AML-193 (cell line): ENCODE data around the gene KCNJ5.

Experiments used
- DNase-seq, 2 experiments: peaks; one replicate each; lab custom pipeline; 2025; lab: John Stamatoyannopoulos, UW

Gene KCNJ5

GRCh38 chr11:128890543-128891368 lies at the start of gene KCNJ5:
Gene KCNJ5, plus strand, starts transcription at chr11:128891356. Its CDS starts 19,918 bp downstream, at chr11:128911274.
- no peak for DNase-seq

GRCh38 chr11:128841461-128842072 lies 49.6 kb upstream of the KCNJ5 start:
- DNase-seq: no peak

GRCh38 chr11:128843198-128843785 lies 47.9 kb upstream of the KCNJ5 start:
- peak in 1 of 2 experiments; percentile 20 for DNase-seq

GRCh38 chr11:128845334-128845780 lies 45.8 kb upstream of the KCNJ5 start:
- peak in 1 of 2 experiments; percentile 6 for DNase-seq

- DNase-seq: no peak
Measured at GRCh38 chr11:128846985-128847384, 44.2 kb upstream of the KCNJ5 start.

- DNase-seq: peak; percentile 23 to 55
Measured at GRCh38 chr11:128848815-128849455, 42.2 kb upstream of the KCNJ5 start.

- no peak for DNase-seq
Measured at GRCh38 chr11:128852327-128853023, 38.7 kb upstream of the KCNJ5 start.

- DNase-seq: no peak
Measured at GRCh38 chr11:128853559-128853958, 37.6 kb upstream of the KCNJ5 start.

GRCh38 chr11:128854841-128855240 lies 36.3 kb upstream of the KCNJ5 start:
- DNase-seq: no peak

GRCh38 chr11:128856241-128856640 lies 34.9 kb upstream of the KCNJ5 start:
- no peak for DNase-seq

- no peak for DNase-seq
Measured at GRCh38 chr11:128857341-128857740, 33.8 kb upstream of the KCNJ5 start.

- no peak for DNase-seq
Measured at GRCh38 chr11:128859563-128860441, 31.4 kb upstream of the KCNJ5 start.

- no peak for DNase-seq
Measured at GRCh38 chr11:128860571-128861361, 30.4 kb upstream of the KCNJ5 start.

- DNase-seq: no peak
Measured at GRCh38 chr11:128862406-128862805, 28.8 kb upstream of the KCNJ5 start.

GRCh38 chr11:128862908-128863660 lies 28.1 kb upstream of the KCNJ5 start:
- DNase-seq: no peak

- DNase-seq: no peak
Measured at GRCh38 chr11:128865490-128865889, 25.7 kb upstream of the KCNJ5 start.

GRCh38 chr11:128867277-128867676 lies 23.9 kb upstream of the KCNJ5 start, which contains the start of gene KCNJ1:
Gene KCNJ1, minus strand, starts transcription at chr11:128867296. Its CDS starts 27,053 bp downstream, at chr11:128840243.
- DNase-seq: no peak

GRCh38 chr11:128868841-128869671 lies 22.1 kb upstream of the KCNJ5 start:
- DNase-seq: no peak
